Measurements from ENCODE around the gene SRPRA. TPM values are rescaled to one million over a fixed set of nuclear protein-coding genes. Genes with fewer than 3 reads are reported as not detected.

Gene SRPRA
- total and polyA plus RNA-seq, 2 donors (not counting 1 experiment from before 2014, with no cell fraction given), result 52.8 to 134 TPM

DNA sequence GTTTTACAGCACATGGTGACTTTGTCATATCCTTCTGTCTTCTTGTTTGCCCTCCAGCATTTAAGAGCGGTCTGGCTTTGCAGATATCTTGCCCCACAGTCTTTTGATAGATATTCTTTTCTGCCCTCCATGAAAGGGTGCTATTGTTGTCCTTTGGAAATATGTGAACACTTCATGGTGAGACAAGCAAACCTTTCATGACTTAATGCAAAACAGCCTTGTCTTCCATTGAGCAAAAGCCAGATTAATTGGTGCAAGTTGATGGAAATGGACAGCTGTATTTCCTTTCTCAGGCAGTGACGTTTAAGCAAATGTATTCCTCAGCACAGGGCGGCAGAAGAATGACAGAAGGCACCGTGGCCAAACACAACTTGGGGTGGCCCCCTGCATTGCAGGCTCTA lies 39.6 kb upstream of the SRPRA start:
- Histone ChIP-seq H3K4me3 (replicated peaks in 1 of 4; ENCODE audit: control extremely low read depth in 1 of 4, insufficient read depth in 1 of 4, low read depth in 3 of 4, low read length in 4 of 4) (no peak overlapping the region), H3K27me3 (ENCODE audit: control insufficient read depth, insufficient read depth, low read length) (no peaks in the 10 kb centered on the region), H3K36me3 (ENCODE audit: control insufficient read depth, insufficient read depth, low read length) (peaks cover 3% of the 10 kb centered on the region), H3K4me1 (ENCODE audit: control insufficient read depth, extremely low read depth, insufficient read depth, low read length) (peaks cover 2% of the 10 kb centered on the region), H4K20me1 (ENCODE audit: control insufficient read depth, extremely low read depth, insufficient read depth, low read length) (no peaks in the 10 kb centered on the region), H3K4me2 (ENCODE audit: extremely low read depth, insufficient read depth, low read length) (no peak overlapping the region), H2AFZ (ENCODE audit: low read length) (no peak overlapping the region), H3K9ac (ENCODE audit: insufficient read depth, low read length) (no peak overlapping the region), H3K79me2 (ENCODE audit: control insufficient read depth, insufficient read depth, low read length) (no peaks in the 10 kb centered on the region), H3K9me3 (ENCODE audit: control insufficient read depth, insufficient read depth, low read depth, low read length) (no peaks in the 10 kb centered on the region), H3K27ac (ENCODE audit: insufficient read depth, low read length) (no peak overlapping the region)
- TF ChIP-seq, protein P1, sequence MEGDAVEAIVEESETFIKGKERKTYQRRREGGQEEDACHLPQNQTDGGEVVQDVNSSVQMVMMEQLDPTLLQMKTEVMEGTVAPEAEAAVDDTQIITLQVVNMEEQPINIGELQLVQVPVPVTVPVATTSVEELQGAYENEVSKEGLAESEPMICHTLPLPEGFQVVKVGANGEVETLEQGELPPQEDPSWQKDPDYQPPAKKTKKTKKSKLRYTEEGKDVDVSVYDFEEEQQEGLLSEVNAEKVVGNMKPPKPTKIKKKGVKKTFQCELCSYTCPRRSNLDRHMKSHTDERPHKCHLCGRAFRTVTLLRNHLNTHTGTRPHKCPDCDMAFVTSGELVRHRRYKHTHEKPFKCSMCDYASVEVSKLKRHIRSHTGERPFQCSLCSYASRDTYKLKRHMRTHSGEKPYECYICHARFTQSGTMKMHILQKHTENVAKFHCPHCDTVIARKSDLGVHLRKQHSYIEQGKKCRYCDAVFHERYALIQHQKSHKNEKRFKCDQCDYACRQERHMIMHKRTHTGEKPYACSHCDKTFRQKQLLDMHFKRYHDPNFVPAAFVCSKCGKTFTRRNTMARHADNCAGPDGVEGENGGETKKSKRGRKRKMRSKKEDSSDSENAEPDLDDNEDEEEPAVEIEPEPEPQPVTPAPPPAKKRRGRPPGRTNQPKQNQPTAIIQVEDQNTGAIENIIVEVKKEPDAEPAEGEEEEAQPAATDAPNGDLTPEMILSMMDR (conservative IDR thresholded peaks at IDR 0.05 in 1 of 2, IDR thresholded peaks at IDR 0.05 in 1 of 2; ENCODE audit: low read depth in 1 of 2, low read length in 2 of 2), result no peak
- no peak for TF ChIP-seq EZH2 (IDR thresholded peaks at IDR 0.05; ENCODE audit: low read length, missing control alignments)
- no peak for DNase-seq (ENCODE audit: low read depth in 2 of 2)

DNA sequence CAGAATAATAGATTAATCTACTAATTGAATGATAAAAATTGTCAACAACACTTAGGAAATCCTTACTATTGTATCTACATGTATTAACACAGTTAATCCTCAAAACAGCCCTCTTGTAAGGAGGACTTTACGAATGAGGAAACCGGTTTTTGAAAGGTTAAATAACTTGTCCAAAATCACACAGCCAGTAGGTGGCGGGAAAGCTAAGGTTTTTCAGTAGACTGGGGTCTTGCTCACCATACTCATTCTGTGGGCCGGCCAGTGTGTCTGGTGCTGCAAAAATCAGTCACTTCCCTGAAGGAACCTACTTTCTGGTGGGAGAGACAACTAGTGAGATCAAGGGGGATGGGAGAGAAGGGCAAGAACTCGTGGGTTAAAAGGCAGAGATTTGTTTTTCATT lies 39.0 kb upstream of the SRPRA start:
- Histone ChIP-seq H3K79me2 (ENCODE audit: control insufficient read depth, insufficient read depth, low read length) (no peaks in the 10 kb centered on the region), H3K27ac (ENCODE audit: insufficient read depth, low read length) (no peak overlapping the region), H3K27me3 (ENCODE audit: control insufficient read depth, insufficient read depth, low read length) (no peaks in the 10 kb centered on the region), H3K36me3 (ENCODE audit: control insufficient read depth, insufficient read depth, low read length) (peaks cover 3% of the 10 kb centered on the region), H3K9me3 (ENCODE audit: control insufficient read depth, insufficient read depth, low read depth, low read length) (no peaks in the 10 kb centered on the region), H3K4me2 (ENCODE audit: extremely low read depth, insufficient read depth, low read length) (no peak overlapping the region), H2AFZ (ENCODE audit: low read length) (no peak overlapping the region), H3K9ac (ENCODE audit: insufficient read depth, low read length) (no peak overlapping the region), H3K4me1 (ENCODE audit: control insufficient read depth, extremely low read depth, insufficient read depth, low read length) (peaks cover 4% of the 10 kb centered on the region), H4K20me1 (ENCODE audit: control insufficient read depth, extremely low read depth, insufficient read depth, low read length) (no peaks in the 10 kb centered on the region), H3K4me3 (replicated peaks in 1 of 4; ENCODE audit: control extremely low read depth in 1 of 4, insufficient read depth in 1 of 4, low read depth in 3 of 4, low read length in 4 of 4) (no peak overlapping the region)
- peak; percentile 39 to 66 for DNase-seq (ENCODE audit: low read depth in 2 of 2)
- no peak for TF ChIP-seq EZH2 (IDR thresholded peaks at IDR 0.05; ENCODE audit: low read length, missing control alignments)
- TF ChIP-seq, protein P1 (conservative IDR thresholded peaks at IDR 0.05 in 1 of 2, IDR thresholded peaks at IDR 0.05 in 1 of 2; ENCODE audit: low read depth in 1 of 2, low read length in 2 of 2), result peak; percentile 43 to 60

DNA sequence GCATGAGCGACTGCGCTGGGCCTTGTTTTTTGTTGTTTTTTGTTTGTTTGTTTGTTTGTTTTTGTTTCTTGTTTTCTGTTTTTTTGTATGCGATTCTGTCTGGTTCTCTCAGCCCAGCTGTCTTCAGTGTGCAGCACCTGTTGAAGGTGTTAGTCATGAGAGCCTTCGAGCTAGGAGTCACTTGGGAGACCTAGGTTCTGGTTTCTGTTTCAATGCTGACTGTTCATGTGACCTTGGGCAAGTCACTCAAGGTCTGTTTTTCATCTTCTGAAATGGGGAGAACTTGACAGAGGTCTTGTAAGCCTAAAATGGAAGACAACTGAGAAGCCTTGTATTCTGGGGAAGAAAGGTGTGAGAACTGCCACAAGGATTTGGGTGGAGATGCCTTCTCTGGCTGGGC lies 37.0 kb upstream of the SRPRA start:
- no peak for DNase-seq (ENCODE audit: low read depth in 2 of 2)
- Histone ChIP-seq H3K27ac (ENCODE audit: insufficient read depth, low read length) (no peak overlapping the region), H2AFZ (ENCODE audit: low read length) (no peak overlapping the region), H3K4me2 (ENCODE audit: extremely low read depth, insufficient read depth, low read length) (no peak overlapping the region), H3K27me3 (ENCODE audit: control insufficient read depth, insufficient read depth, low read length) (no peaks in the 10 kb centered on the region), H3K9me3 (ENCODE audit: control insufficient read depth, insufficient read depth, low read depth, low read length) (no peaks in the 10 kb centered on the region), H3K36me3 (ENCODE audit: control insufficient read depth, insufficient read depth, low read length) (peaks cover 3% of the 10 kb centered on the region), H3K4me1 (ENCODE audit: control insufficient read depth, extremely low read depth, insufficient read depth, low read length) (peaks cover 4% of the 10 kb centered on the region), H3K79me2 (ENCODE audit: control insufficient read depth, insufficient read depth, low read length) (no peaks in the 10 kb centered on the region), H3K9ac (ENCODE audit: insufficient read depth, low read length) (no peak overlapping the region), H3K4me3 (replicated peaks in 1 of 4; ENCODE audit: control extremely low read depth in 1 of 4, insufficient read depth in 1 of 4, low read depth in 3 of 4, low read length in 4 of 4) (no peak overlapping the region), H4K20me1 (ENCODE audit: control insufficient read depth, extremely low read depth, insufficient read depth, low read length) (no peaks in the 10 kb centered on the region)
- no peak for TF ChIP-seq EZH2 (IDR thresholded peaks at IDR 0.05; ENCODE audit: low read length, missing control alignments)
- TF ChIP-seq, protein P1 (conservative IDR thresholded peaks at IDR 0.05 in 1 of 2, IDR thresholded peaks at IDR 0.05 in 1 of 2; ENCODE audit: low read depth in 1 of 2, low read length in 2 of 2), result no peak
